GM18870 (cell line): Measurements from ENCODE around the gene FAM193A.
"Not testable (repeated sequence)": the region's sequence is repeated elsewhere in the genome, so short reads cannot be mapped to it uniquely, and the experiment has no call there.

Source experiments
- ATAC-seq: cut with Tn5 transposase; IDR thresholded peaks from one replicate; pipeline ENCODE4 v1.9.1; 2021; ENCODE audit warnings: moderate library complexity; ENCODE audit not compliant: unreplicated experiment

FAM193A gene

GRCh38 chr4:2767046-2767704, 230.7 kb downstream of the FAM193A start:
- ATAC-seq = no peak

- no peak for ATAC-seq
These were observed 231.2 kb downstream of the FAM193A start for GRCh38 chr4:2767705-2768074.

GRCh38 chr4:2768124-2768523, 231.7 kb downstream of the FAM193A start:
- ATAC-seq = no peak

GRCh38 chr4:2768921-2769336, 232.5 kb downstream of the FAM193A start:
- ATAC-seq = no peak

GRCh38 chr4:2771264-2771663, 234.8 kb downstream of the FAM193A start:
- ATAC-seq = no peak

- ATAC-seq = not testable (repeated sequence)
These were observed 244.2 kb downstream of the FAM193A start for GRCh38 chr4:2780643-2781042.

- ATAC-seq = no peak
These were observed 245.5 kb downstream of the FAM193A start for GRCh38 chr4:2781911-2782310.
